Measurements from ENCODE around the gene PKNOX2.

GRCh38 chr11:125346565-125347260 is 182.2 kb downstream of the PKNOX2 start:
- TF ChIP-seq SKIL (IDR thresholded peaks at IDR 0.05; ENCODE audit: low read depth, poor library complexity, severe bottlenecking) (no peak), HDAC2 (IDR thresholded peaks at IDR 0.05) (no peak), TAF1 (IDR thresholded peaks at IDR 0.05; ENCODE audit: borderline replicate concordance, low read depth, low read length) (no peak), JUNB (IDR thresholded peaks at IDR 0.05) (no peak)
- TF ChIP-seq, protein P1, sequence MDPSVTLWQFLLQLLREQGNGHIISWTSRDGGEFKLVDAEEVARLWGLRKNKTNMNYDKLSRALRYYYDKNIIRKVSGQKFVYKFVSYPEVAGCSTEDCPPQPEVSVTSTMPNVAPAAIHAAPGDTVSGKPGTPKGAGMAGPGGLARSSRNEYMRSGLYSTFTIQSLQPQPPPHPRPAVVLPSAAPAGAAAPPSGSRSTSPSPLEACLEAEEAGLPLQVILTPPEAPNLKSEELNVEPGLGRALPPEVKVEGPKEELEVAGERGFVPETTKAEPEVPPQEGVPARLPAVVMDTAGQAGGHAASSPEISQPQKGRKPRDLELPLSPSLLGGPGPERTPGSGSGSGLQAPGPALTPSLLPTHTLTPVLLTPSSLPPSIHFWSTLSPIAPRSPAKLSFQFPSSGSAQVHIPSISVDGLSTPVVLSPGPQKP (IDR thresholded peaks at IDR 0.05; ENCODE audit: low read depth, low read length), result no peak

All from GM12878 (cell line).